HepG2 (cell line): ENCODE data around the gene RPS6KL1. TPM values are rescaled to one million over a fixed set of nuclear protein-coding genes. Genes with fewer than 3 reads are reported as not detected.

Experiments
- ATF3 ChIP-seq: sonication (generic); formaldehyde crosslinking; IDR thresholded peaks from 2 replicates; pipeline ENCODE4 v1.4.0; 2020; ENCODE audit warnings: missing genetic modification reagents
- CEBPB ChIP-seq: IDR thresholded peaks from 2 replicates; pipeline ENCODE4 v1.6.1; 2011; ENCODE audit warnings: low read depth, low read length, improper control_type of control experiment, borderline replicate concordance
- CHD4 ChIP-seq: fragments of 200-600 bp; sonication (generic); IDR thresholded peaks from 2 replicates; pipeline ENCODE4 v1.7.0; 2017; ENCODE audit warnings: mild to moderate bottlenecking, low read length, borderline replicate concordance
- GTF2F1 ChIP-seq: fragments of 150-350 bp; IDR thresholded peaks from 2 replicates; pipeline ENCODE4 v1.6.1; 2014; ENCODE audit warnings: low read length
- HINFP ChIP-seq: sonication (generic); formaldehyde crosslinking; IDR thresholded peaks from 2 replicates; pipeline ENCODE4 v1.4.0; 2020; ENCODE audit warnings: low read depth, mild to moderate bottlenecking, missing genetic modification reagents
- MZF1 ChIP-seq: sonication (generic); formaldehyde crosslinking; IDR thresholded peaks from 2 replicates; pipeline ENCODE4 v1.8.1; 2023; ENCODE audit warnings: mild to moderate bottlenecking, missing genetic modification reagents, borderline replicate concordance
- NFAT5 ChIP-seq: sonication (generic); formaldehyde crosslinking; IDR thresholded peaks from 2 replicates; pipeline ENCODE4 v1.4.0; 2020; ENCODE audit warnings: missing genetic modification reagents
- NFKBIZ ChIP-seq: IDR thresholded peaks from 2 replicates; pipeline ENCODE4 v1.6.1; 2018; ENCODE audit warnings: missing genetic modification reagents, missing compliant biosample characterization
- POLR2AphosphoS2 ChIP-seq: IDR thresholded peaks from 2 replicates; pipeline ENCODE4 v1.6.1; 2011; ENCODE audit warnings: low read depth, low read length, improper control_type of control experiment
- SNAPC4 ChIP-seq: sonication (generic); formaldehyde crosslinking; IDR thresholded peaks from 2 replicates; pipeline ENCODE4 v1.4.0; 2020; ENCODE audit warnings: mild to moderate bottlenecking, missing genetic modification reagents
- TBL1XR1 ChIP-seq: fragments of 150-350 bp; IDR thresholded peaks from 2 replicates; pipeline ENCODE4 v1.6.1; 2014; ENCODE audit warnings: borderline replicate concordance, low read length; ENCODE audit not compliant: partially characterized antibody
- TEAD2 ChIP-seq: sonication (generic); formaldehyde crosslinking; IDR thresholded peaks from 2 replicates; pipeline ENCODE4 v1.9.0; 2021; ENCODE audit warnings: missing genetic modification reagents
- TEAD3 ChIP-seq: optimal IDR thresholded peaks from 2 replicates; pipeline ENCODE3; 2016; ENCODE audit warnings: borderline replicate concordance
- ZNF329 ChIP-seq: sonication (generic); formaldehyde crosslinking; IDR thresholded peaks from 2 replicates; pipeline ENCODE4 v1.9.0; 2021; ENCODE audit warnings: low read depth, mild to moderate bottlenecking, missing genetic modification reagents
- ZNF616 ChIP-seq: sonication (generic); formaldehyde crosslinking; IDR thresholded peaks from 2 replicates; pipeline ENCODE4 v1.5.0; 2020; ENCODE audit warnings: low read depth, mild to moderate bottlenecking, missing genetic modification reagents
- ZNF619 ChIP-seq: sonication (generic); formaldehyde crosslinking; IDR thresholded peaks from 2 replicates; pipeline ENCODE4 v1.4.0; 2020; ENCODE audit warnings: mild to moderate bottlenecking, missing genetic modification reagents
- ZSCAN30 ChIP-seq: sonication (generic); formaldehyde crosslinking; IDR thresholded peaks from 2 replicates; pipeline ENCODE4 v1.5.0; 2020; ENCODE audit warnings: mild to moderate bottlenecking, missing genetic modification reagents
- polyA plus RNA-seq, 8 experiments: library from polyadenylated mRNA; depleted of rRNA in 3 of 8; stranded (reverse) in 7 of 8; unstranded in 1 of 8; fragments of >200 nt; fragmentation: Illumina TruSeq in 4 of 8; extraction: Trizol in 4 of 8; gene quantifications; 2 replicates each; pipeline versions ENCODE4 v1.2.1 to v1.2.3, GENCODE V29; 2011 to 2016; ENCODE audit warnings: low read depth in 4 of 8, missing spikeins in 1 of 8, mixed read lengths in 1 of 8; ENCODE audit not compliant: insufficient read depth in 1 of 8
- total RNA-seq, 5 experiments: library from RNA; depleted of rRNA; stranded (reverse); fragments of >200 nt; fragmentation: Illumina TruSeq; extraction: Trizol; gene quantifications; 2 replicates each; pipeline ENCODE4 v1.2.3, GENCODE V29; 2016; ENCODE audit warnings: low read depth in 1 of 5

Gene RPS6KL1
- total and polyA plus RNA-seq, 2 of the 13 experiments (the other 11 are each of a cell fraction or from before 2014, with no cell fraction given) = 6.5 to 11.5 TPM

GRCh38 chr14:74860899-74861733 is 61.9 kb downstream of the RPS6KL1 start (continued):
- no peak for TF ChIP-seq MZF1 (CRISPR knock-in tag)
- TF ChIP-seq ZNF329 (CRISPR knock-in tag) = no peak
- no peak for TF ChIP-seq TEAD3 (CRISPR knock-in tag)
- no peak for TF ChIP-seq ZNF616 (CRISPR knock-in tag)
- TF ChIP-seq ZSCAN30 (CRISPR knock-in tag) = no peak
- TF ChIP-seq NFKBIZ (CRISPR knock-in tag) = no peak
- TF ChIP-seq GTF2F1 = no peak
- peak; percentile 57; the same call in 1 of the 2 replicates for TF ChIP-seq CEBPB
- no peak for TF ChIP-seq HINFP (CRISPR knock-in tag)
- TF ChIP-seq TEAD2 (CRISPR knock-in tag) = no peak
- TF ChIP-seq ZNF619 (CRISPR knock-in tag) = no peak
- TF ChIP-seq CHD4 = no peak
- no peak for TF ChIP-seq POLR2AphosphoS2
- no peak for TF ChIP-seq SNAPC4 (CRISPR knock-in tag)
- TF ChIP-seq ATF3 (CRISPR knock-in tag) = no peak
- no peak for TF ChIP-seq NFAT5
- no peak for TF ChIP-seq TBL1XR1
